H1 (cell line): ENCODE data around the gene SNX25. TPM values are rescaled to one million over a fixed set of nuclear protein-coding genes. Genes with fewer than 3 reads are reported as not detected.

Source experiments
- CTCF ChIA-PET: fragments of 300-600 bp; sonication (Branson Sonifier 250); formaldehyde crosslinking; loops from one replicate; lab custom pipeline; 2021; ENCODE audit not compliant: partially characterized antibody; lab: Charles Lee
- POLR2A ChIA-PET: fragments of 300-600 bp; sonication (Branson Sonifier 250); formaldehyde crosslinking; loops from one replicate; lab custom pipeline; 2021; ENCODE audit warnings: inconsistent platforms; ENCODE audit not compliant: partially characterized antibody; lab: Charles Lee
- DNase-seq, 2 experiments: peaks; one replicate each; pipeline versions ENCODE4 v3.0.0 to v3.0.0-alpha.2; 2010 to 2022; ENCODE audit warnings: low spot score in 2 of 2, low read depth in 1 of 2, mixed read lengths in 1 of 2
- FAIRE-seq: peaks from 2 replicates; lab custom pipeline; 2011; peaks lifted over from hg19 to GRCh38; lab: Jason Lieb, UNC
- H2AFZ ChIP-seq: 2 replicates; pipeline ENCODE4 v1.8.1; 2012; ENCODE audit warnings: low read length, inconsistent platforms
- H2AK5ac ChIP-seq: 2 replicates; pipeline ENCODE4 v1.6.1; 2013; ENCODE audit warnings: low read depth, low read length
- H2BK120ac ChIP-seq: replicated peaks from 2 replicates; pipeline ENCODE3; 2013; ENCODE audit warnings: low read depth, low read length, inconsistent platforms
- H2BK12ac ChIP-seq: 2 replicates; pipeline ENCODE4 v1.6.1; 2013; ENCODE audit warnings: low read depth, low read length
- H2BK15ac ChIP-seq: 2 replicates; pipeline ENCODE4 v1.6.1; 2013; ENCODE audit warnings: low read length
- H2BK20ac ChIP-seq: 2 replicates; pipeline ENCODE4 v1.6.1; 2013; ENCODE audit warnings: low read length
- H2BK5ac ChIP-seq: 2 replicates; pipeline ENCODE4 v1.6.1; 2013; ENCODE audit warnings: low read depth, low read length
- H3K14ac ChIP-seq: 2 replicates; pipeline ENCODE4 v1.6.1; 2013; ENCODE audit warnings: inconsistent platforms; ENCODE audit not compliant: insufficient read length
- H3K18ac ChIP-seq: 2 replicates; pipeline ENCODE4 v1.6.1; 2013; ENCODE audit warnings: low read length; ENCODE audit errors: extremely low read depth
- H3K23ac ChIP-seq: 2 replicates; pipeline ENCODE4 v1.6.1; 2013; ENCODE audit warnings: inconsistent platforms; ENCODE audit not compliant: insufficient read length
- H3K23me2 ChIP-seq: 2 replicates; pipeline ENCODE4 v1.6.1; 2013; ENCODE audit warnings: low read depth, low read length
- H3K27ac ChIP-seq: 2 replicates; pipeline ENCODE4 v1.6.1; 2011; ENCODE audit warnings: low read depth, low read length, inconsistent platforms
- H3K27me3 ChIP-seq, 4 experiments: replicated peaks in 1 of 4; 1 replicate in 1 of 4; 2 replicates in 3 of 4; pipeline versions ENCODE4 v1.6.1 to v1.8.1; 2011 to 2013; ENCODE audit warnings: low read length in 3 of 4, mild to moderate bottlenecking in 3 of 4, inconsistent platforms in 2 of 4, mixed read lengths in 2 of 4, moderate library complexity in 1 of 4; ENCODE audit not compliant: control insufficient read depth in 3 of 4, insufficient read depth in 3 of 4; ENCODE audit errors: extremely low read depth in 1 of 4
- H3K36me3 ChIP-seq, 4 experiments: 2 replicates each; pipeline versions ENCODE4 v1.6.1 to v1.8.1; 2011 to 2013; ENCODE audit warnings: mild to moderate bottlenecking in 4 of 4, low read length in 3 of 4, moderate library complexity in 2 of 4, control low read depth in 1 of 4, inconsistent platforms in 1 of 4; ENCODE audit not compliant: insufficient read depth in 4 of 4, control insufficient read depth in 2 of 4
- H3K4ac ChIP-seq: replicated peaks from 2 replicates; pipeline ENCODE3; 2013; ENCODE audit warnings: low read length, low read depth, mixed read lengths, inconsistent platforms; ENCODE audit not compliant: insufficient read length
- H3K4me1 ChIP-seq, 4 experiments: replicated peaks in 1 of 4; 1 replicate in 1 of 4; 2 replicates in 3 of 4; pipeline versions ENCODE4 v1.6.1 to v1.8.1; 2011 to 2013; ENCODE audit warnings: low read length in 3 of 4, inconsistent platforms in 2 of 4, mixed read lengths in 1 of 4; ENCODE audit not compliant: insufficient read depth in 4 of 4, control insufficient read depth in 3 of 4
- H3K4me2 ChIP-seq, 2 experiments: 2 replicates each; pipeline versions ENCODE4 v1.6.1 to v1.8.1; 2011 to 2013; ENCODE audit warnings: low read depth in 2 of 2, low read length in 2 of 2, control low read depth in 1 of 2, inconsistent platforms in 1 of 2, mild to moderate bottlenecking in 1 of 2; ENCODE audit not compliant: insufficient read depth in 1 of 2
- H3K4me3 ChIP-seq, 4 experiments: fragments of 200-600, 300-600 bp in 1 of 4; sonication (generic), shearing (Covaris generic), sonication (Bioruptor Twin) in 1 of 4; 2 replicates each; pipeline versions ENCODE4 v1.5.1 to v1.8.1; 2011 to 2016; ENCODE audit warnings: low read length in 4 of 4, low read depth in 3 of 4, control low read depth in 2 of 4, inconsistent platforms in 2 of 4, mild to moderate bottlenecking in 2 of 4, mixed read lengths in 1 of 4, moderate library complexity in 1 of 4; ENCODE audit not compliant: insufficient read depth in 2 of 4; ENCODE audit errors: extremely low read depth in 1 of 4
- H3K56ac ChIP-seq: replicated peaks from 2 replicates; pipeline ENCODE3; 2013; ENCODE audit warnings: low read depth, mild to moderate bottlenecking, mixed read lengths, low read length, inconsistent platforms; ENCODE audit not compliant: insufficient read length
- H3K79me1 ChIP-seq: 2 replicates; pipeline ENCODE4 v1.6.1; 2013; ENCODE audit warnings: low read depth, low read length, control low read depth
- H3K79me2 ChIP-seq, 2 experiments: 2 replicates each; pipeline versions ENCODE4 v1.6.1 to v1.8.1; 2012 to 2013; ENCODE audit warnings: low read length in 2 of 2, mild to moderate bottlenecking in 2 of 2, inconsistent platforms in 1 of 2; ENCODE audit not compliant: insufficient read depth in 2 of 2, control insufficient read depth in 1 of 2
- H3K9ac ChIP-seq, 4 experiments: replicated peaks in 1 of 4; 1 replicate in 1 of 4; 2 replicates in 3 of 4; pipeline versions ENCODE4 v1.6.1 to v1.8.1; 2011 to 2013; ENCODE audit warnings: low read depth in 3 of 4, low read length in 3 of 4, control low read depth in 2 of 4, mild to moderate bottlenecking in 2 of 4, moderate library complexity in 2 of 4, inconsistent platforms in 1 of 4; ENCODE audit errors: extremely low read depth in 1 of 4
- H3K9me3 ChIP-seq, 2 experiments: 2 replicates each; pipeline versions ENCODE4 v1.6.1 to v1.8.1; 2012 to 2013; ENCODE audit warnings: mild to moderate bottlenecking in 2 of 2, moderate library complexity in 2 of 2, control low read depth in 1 of 2, inconsistent platforms in 1 of 2, low read depth in 1 of 2, low read length in 1 of 2, mixed read lengths in 1 of 2; ENCODE audit not compliant: insufficient read depth in 2 of 2
- H4K20me1 ChIP-seq, 2 experiments: replicated peaks in 1 of 2; 2 replicates each; pipeline versions ENCODE3 to v1.8.1; 2011 to 2013; ENCODE audit warnings: inconsistent platforms in 2 of 2, low read length in 2 of 2, mild to moderate bottlenecking in 1 of 2; ENCODE audit not compliant: insufficient read depth in 2 of 2, control insufficient read depth in 1 of 2
- H4K5ac ChIP-seq: 2 replicates; pipeline ENCODE4 v1.6.1; 2013; ENCODE audit warnings: low read length, low read depth, mixed read lengths, inconsistent platforms; ENCODE audit not compliant: insufficient read length
- H4K8ac ChIP-seq: 2 replicates; pipeline ENCODE4 v1.8.0; 2013; ENCODE audit warnings: mild to moderate bottlenecking, moderate library complexity, low read length, inconsistent platforms; ENCODE audit not compliant: insufficient read depth; ENCODE audit errors: extremely low read depth
- H4K91ac ChIP-seq: replicated peaks from 2 replicates; pipeline ENCODE3; 2013; ENCODE audit warnings: low read length, mixed read lengths, inconsistent platforms; ENCODE audit not compliant: insufficient read length
- ATF2 ChIP-seq: IDR thresholded peaks from 2 replicates; pipeline ENCODE4 v1.6.1; 2012; ENCODE audit warnings: low read length, inconsistent platforms
- EGR1 ChIP-seq: IDR thresholded peaks from 2 replicates; pipeline ENCODE4 v1.6.1; 2011; ENCODE audit warnings: low read depth, low read length, borderline replicate concordance
- EP300 ChIP-seq, 2 experiments: IDR thresholded peaks; 1 replicate in 1 of 2; 2 replicates in 1 of 2; pipeline ENCODE4 v1.6.1; 2011 to 2012; ENCODE audit warnings: low read depth in 2 of 2, low read length in 2 of 2, mild to moderate bottlenecking in 2 of 2, borderline replicate concordance in 1 of 2, inconsistent platforms in 1 of 2, moderate library complexity in 1 of 2
- GTF2F1 ChIP-seq: IDR thresholded peaks from 2 replicates; pipeline ENCODE4 v1.6.1; 2012; ENCODE audit warnings: low read depth, low read length, improper control_type of control experiment, borderline replicate concordance
- HDAC2 ChIP-seq, 2 experiments: fragments of 300-600 bp in 1 of 2; sonication (generic) in 1 of 2; IDR thresholded peaks; 2 replicates each; pipeline ENCODE4 v1.6.1; 2011 to 2012; ENCODE audit warnings: low read depth in 2 of 2, low read length in 2 of 2, mild to moderate bottlenecking in 2 of 2, moderate library complexity in 2 of 2, borderline replicate concordance in 1 of 2, inconsistent platforms in 1 of 2
- POLR2AphosphoS5 ChIP-seq: IDR thresholded peaks from 2 replicates; pipeline ENCODE4 v1.6.1; 2011; ENCODE audit warnings: low read depth, low read length
- RAD21 ChIP-seq, 2 experiments: IDR thresholded peaks in 1 of 2; conservative IDR thresholded peaks in 1 of 2; 2 replicates each; pipeline ENCODE4 v1.6.1; 2011; ENCODE audit warnings: low read depth in 2 of 2, low read length in 2 of 2, improper control_type of control experiment in 1 of 2, inconsistent platforms in 1 of 2, mild to moderate bottlenecking in 1 of 2, moderate library complexity in 1 of 2
- SP2 ChIP-seq: IDR thresholded peaks from 2 replicates; pipeline ENCODE4 v1.6.1; 2012; ENCODE audit warnings: mild to moderate bottlenecking, low read length, inconsistent platforms
- TAF7 ChIP-seq: optimal IDR thresholded peaks from 2 replicates; pipeline ENCODE3; 2011; ENCODE audit warnings: low read depth, mild to moderate bottlenecking, inconsistent platforms, low read length, moderate library complexity, borderline replicate concordance
- TBP ChIP-seq: IDR thresholded peaks from 2 replicates; pipeline ENCODE4 v1.6.1; 2011; ENCODE audit warnings: low read depth, low read length, improper control_type of control experiment
- WGBS, 2 experiments: shearing (Covaris generic) in 1 of 2; methylation state at CpG; one replicate each; pipeline versions ENCODE4 v1.1.6 to v1.1.7; 2013 to 2015; ENCODE audit warnings: low lambda C conversion rate in 2 of 2, mixed read lengths in 2 of 2, inconsistent platforms in 1 of 2, low coverage in 1 of 2, missing lambda C conversion rate in 1 of 2; ENCODE audit not compliant: insufficient replicate concordance in 2 of 2, insufficient coverage in 1 of 2, insufficient read length in 1 of 2; ENCODE audit errors: extremely low coverage in 1 of 2, missing lambda C conversion rate in 1 of 2; 5-methylcytosine and 5-hydroxymethylcytosine counted together
- polyA plus RNA-seq, 7 experiments: library from polyadenylated mRNA; depleted of rRNA in 3 of 7; stranded (reverse) in 5 of 7; unstranded in 2 of 7; fragments of >200 nt in 5 of 7; fragments of 200-250 nt in 2 of 7; gene quantifications; 1 replicate in 5 of 7; 2 replicates in 1 of 7; 4 replicates in 1 of 7; pipeline versions ENCODE4 v1.2.1 to v1.2.3, GENCODE V29; 2011 to 2013; ENCODE audit warnings: missing spikeins in 2 of 7, mixed read lengths in 2 of 7
- total RNA-seq: library from RNA; stranded (reverse); fragmentation: NEBNext Ultra II Directional; extraction: Animal tissue kit (Norgen Biotek cat#: 25700); gene quantifications from 2 replicates; pipeline ENCODE4 v1.2.1, GENCODE V29; 2021

Gene SNX25
- total and polyA plus RNA-seq, 2 of the 8 experiments (the other 6 are each of a cell fraction or from before 2014, with no cell fraction given) = 5.4 to 19.9 TPM

- WGBS, 2 experiments = 74% methylated on average over 1 of the region's 1 CpG; no CpG with 5 or more reads in 1 of the 2 experiments
- no peak overlapping the region for H4K5ac ChIP-seq
- FAIRE-seq = no peak
- TF ChIP-seq TBP (no peak), SP2 (no peak), TAF7 (no peak), EP300 (IDR thresholded peaks at IDR 0.05; ENCODE audit: borderline replicate concordance in 1 of 2, low read depth in 2 of 2, low read length in 2 of 2) (no peak), HDAC2 (IDR thresholded peaks at IDR 0.05; ENCODE audit: borderline replicate concordance in 1 of 2, low read depth in 2 of 2, low read length in 2 of 2) (no peak), EGR1 (no peak), ATF2 (no peak), POLR2AphosphoS5 (no peak), RAD21 (IDR thresholded peaks at IDR 0.05 in 1 of 2, conservative IDR thresholded peaks at IDR 0.05 in 1 of 2; ENCODE audit: low read depth in 2 of 2, low read length in 2 of 2) (no peak), GTF2F1 (no peak)
Measured at GRCh38 chr4:185380320-185380719, 170.9 kb downstream of the SNX25 start.

More at GRCh38 chr4:185380320-185380719, 170.9 kb downstream of the SNX25 start:
- no peak for DNase-seq
- H4K20me1 ChIP-seq = no peaks in the 10 kb centered on the region
- H3K23ac ChIP-seq = no peak overlapping the region
- no peak overlapping the region for H2BK15ac ChIP-seq
- no peaks in the 10 kb centered on the region for H3K27me3 ChIP-seq
- H3K23me2 ChIP-seq = no peaks in the 10 kb centered on the region; the same call in 1 of the 2 replicates
- H4K91ac ChIP-seq = no peak overlapping the region
- H3K79me2 ChIP-seq = no peaks in the 10 kb centered on the region
- no peak overlapping the region for H3K18ac ChIP-seq
- ChIA-PET CTCF (interaction anchor here (0.6 kb wide), 1 partner anchor 50 kb away, joined by 3 read pairs; no protein-coding TSS in a partner anchor), POLR2A (interaction anchor here (1.3 kb wide), 1 partner anchor 17 kb away, joined by 3 read pairs; the partner anchor contains the start of gene ANKRD37)
- no peak overlapping the region for H3K4me2 ChIP-seq
- H3K14ac ChIP-seq = no peak overlapping the region
- H3K4me3 ChIP-seq = no peak overlapping the region
- peaks cover 0 to 4% (median 0%) of the 10 kb centered on the region in 4 experiments; a peak in 1 of 8 replicates for H3K36me3 ChIP-seq
- H3K4me1 ChIP-seq = peaks cover 0 to 4% (median 3%) of the 10 kb centered on the region in 4 experiments; a peak in 2 of 7 replicates
- H4K8ac ChIP-seq = no peak overlapping the region
- H3K9me3 ChIP-seq = peaks cover 0 to 7% of the 10 kb centered on the region in 2 experiments; a peak in 1 of 4 replicates
- no peak overlapping the region for H3K9ac ChIP-seq
- no peak overlapping the region for H2BK12ac ChIP-seq
- no peak overlapping the region for H3K27ac ChIP-seq
- no peak overlapping the region for H2AK5ac ChIP-seq
- no peak overlapping the region for H2AFZ ChIP-seq
- H2BK5ac ChIP-seq = no peak overlapping the region
- no peak overlapping the region for H3K4ac ChIP-seq
- H3K79me1 ChIP-seq = no peaks in the 10 kb centered on the region
- H2BK120ac ChIP-seq = no peak overlapping the region
- no peak overlapping the region for H2BK20ac ChIP-seq
- no peak overlapping the region for H3K56ac ChIP-seq
